Right cardiac atrium (tissue), 5 donors: ENCODE data around the gene ARHGAP9. TPM values are rescaled to one million over a fixed set of nuclear protein-coding genes. Genes with fewer than 3 reads are reported as not detected.
"Not testable (repeated sequence)": the region's sequence is repeated elsewhere in the genome, so short reads cannot be mapped to it uniquely, and the experiment has no call there.

ENCODE experiments used
- ATAC-seq, 2 donors: fragments of 200-7000 bp; cut with Tn5 transposase; one replicate each; pipeline versions ENCODE4 v1.8.0 to v1.9.1; 2020; ENCODE audit warnings: moderate library complexity in 2 of 2, mild to moderate bottlenecking in 1 of 2
- DNase-seq, 3 donors: peaks; one replicate each; pipeline ENCODE4 v3.0.0-alpha.2; 2020
- H3K27ac ChIP-seq: one replicate; pipeline ENCODE4 v1.5.1; 2013; ENCODE audit warnings: mild to moderate bottlenecking, low read length, control low read depth, moderate library complexity
- H3K27me3 ChIP-seq: one replicate; pipeline ENCODE4 v1.6.1; 2013; ENCODE audit not compliant: control insufficient read depth, insufficient read depth
- H3K4me1 ChIP-seq: one replicate; pipeline ENCODE4 v1.6.1; 2013; ENCODE audit warnings: low read length; ENCODE audit not compliant: control insufficient read depth, insufficient read depth
- H3K4me3 ChIP-seq: one replicate; pipeline ENCODE4 v1.5.1; 2013; ENCODE audit warnings: low read length, control low read depth
- H3K9me3 ChIP-seq: one replicate; pipeline ENCODE4 v1.6.1; 2013; ENCODE audit warnings: low read length; ENCODE audit not compliant: control insufficient read depth
- WGBS: extraction: QIAGEN DNeasy Blood & Tissue Kit; methylation state at CpG from one replicate; pipeline ENCODE4 v1.1.7; 2013; 5-methylcytosine and 5-hydroxymethylcytosine counted together
- intact Hi-C, 4 donors: fragments of 100-400 bp; cut with DNase I; formaldehyde crosslinking; loops; one replicate each; pipeline versions ENCODE4 v1.11.0 to v1.14.0; 2022 to 2023
- polyA plus RNA-seq: library from polyadenylated mRNA; stranded (reverse); fragments of 200-250 nt; gene quantifications from one replicate; pipeline ENCODE4 v1.2.3, GENCODE V29; 2013
- total RNA-seq, 4 donors: library from RNA; stranded (reverse); fragmentation: NEBNext Ultra II Directional; extraction: Animal tissue kit (Norgen Biotek cat#: 25700); gene quantifications; one replicate each; pipeline ENCODE4 v1.2.1, GENCODE V29; 2021
- donor health status: healthy with polysubstance abuse.
- donor health status: DM: no; HTN: yes; CAD: no.
- donor health status: DM: no; HTN: no; CAD: no.
- donor health status: DM: no; HTN: yes; CAD: no; lungs with severe emphysema.
- donor health status: DM: yes; HTN: yes; CAD: no.

The ARHGAP9 gene
- total and polyA plus RNA-seq, 5 donors, result 3.0 to 10.2 (median 6.0) TPM

- Histone ChIP-seq H3K27ac (no peak overlapping the region), H3K4me1 (peaks cover 7% of the 10 kb centered on the region), H3K27me3 (no peaks in the 10 kb centered on the region), H3K9me3 (no peaks in the 10 kb centered on the region), H3K4me3 (no peak overlapping the region)
- WGBS, result 76% methylated on average over 11 of the region's 11 CpGs
- intact Hi-C loops, result no loop called here
- no peak for DNase-seq
- no peak for ATAC-seq
Observed at GRCh38 chr12:57516617-57517153, 37.0 kb upstream of the ARHGAP9 start.

GRCh38 chr12:57515934-57516541 is 36.4 kb upstream of the ARHGAP9 start:
- Histone ChIP-seq H3K27ac (no peak overlapping the region), H3K4me3 (no peak overlapping the region), H3K9me3 (no peaks in the 10 kb centered on the region), H3K4me1 (peaks cover 2% of the 10 kb centered on the region), H3K27me3 (no peaks in the 10 kb centered on the region)
- no peak for ATAC-seq
- intact Hi-C loops, result no loop called here
- no peak for DNase-seq
- 77% methylated on average over 11 of the region's 11 CpGs for WGBS

GRCh38 chr12:57515408-57515933 is 35.8 kb upstream of the ARHGAP9 start:
- DNase-seq (no peak), ATAC-seq (no peak)
- Histone ChIP-seq H3K27me3 (no peaks in the 10 kb centered on the region), H3K4me1 (peaks cover 2% of the 10 kb centered on the region), H3K4me3 (no peak overlapping the region), H3K9me3 (no peaks in the 10 kb centered on the region), H3K27ac (no peak overlapping the region)
- intact Hi-C loops, result no loop called here
- 55% methylated on average over 3 of the region's 3 CpGs for WGBS

- peak in 1 of 3 donors; percentile 14 for DNase-seq
- peaks cover 2% of the 10 kb centered on the region for H3K4me1 ChIP-seq
- 85% methylated on average over 9 of the region's 9 CpGs for WGBS
- no peak overlapping the region for H3K27ac ChIP-seq
- H3K27me3 ChIP-seq, result no peaks in the 10 kb centered on the region
- no peaks in the 10 kb centered on the region for H3K9me3 ChIP-seq
- no peak for ATAC-seq
- intact Hi-C loops, result no loop called here
- no peak overlapping the region for H3K4me3 ChIP-seq
Observed at GRCh38 chr12:57514720-57515407, 35.2 kb upstream of the ARHGAP9 start.

- H3K27ac ChIP-seq, H3K9me3 ChIP-seq, ATAC-seq, H3K4me1 ChIP-seq, intact Hi-C loops, H3K27me3 ChIP-seq, H3K4me3 ChIP-seq: not testable (repeated sequence)
- peak in 1 of 3 donors; percentile 17 for DNase-seq
- 92% methylated on average over 9 of the region's 9 CpGs for WGBS
Observed at GRCh38 chr12:57514246-57514645, 34.6 kb upstream of the ARHGAP9 start.

- H3K4me3 ChIP-seq, H3K4me1 ChIP-seq, H3K9me3 ChIP-seq, H3K27me3 ChIP-seq, H3K27ac ChIP-seq, intact Hi-C loops, DNase-seq, ATAC-seq: not testable (repeated sequence)
- WGBS, result 94% methylated on average over 6 of the region's 6 CpGs
Observed at GRCh38 chr12:57513677-57514076, 34.0 kb upstream of the ARHGAP9 start.

GRCh38 chr12:57513266-57513665 is 33.6 kb upstream of the ARHGAP9 start:
- DNase-seq (no peak), ATAC-seq (no peak)
- H3K27ac ChIP-seq, result no peak overlapping the region
- H3K4me3 ChIP-seq, result no peak overlapping the region
- no peaks in the 10 kb centered on the region for H3K9me3 ChIP-seq
- peaks cover 2% of the 10 kb centered on the region for H3K4me1 ChIP-seq
- no peaks in the 10 kb centered on the region for H3K27me3 ChIP-seq
- intact Hi-C loops, result no loop called here
- 97% methylated on average over 5 of the region's 5 CpGs for WGBS

- Histone ChIP-seq H3K4me1 (no peaks in the 10 kb centered on the region), H3K27me3 (no peaks in the 10 kb centered on the region), H3K4me3 (no peak overlapping the region), H3K9me3 (no peaks in the 10 kb centered on the region), H3K27ac (no peak overlapping the region)
- ATAC-seq (no peak), DNase-seq (peak in 1 of 3 donors; percentile 32)
- WGBS, result 80% methylated on average over 6 of the region's 6 CpGs
- intact Hi-C loops, result no loop called here
Observed at GRCh38 chr12:57512665-57513064, 33.0 kb upstream of the ARHGAP9 start.

- Histone ChIP-seq H3K9me3 (no peaks in the 10 kb centered on the region), H3K27me3 (no peaks in the 10 kb centered on the region), H3K4me1 (no peaks in the 10 kb centered on the region), H3K4me3 (no peak overlapping the region), H3K27ac (no peak overlapping the region)
- ATAC-seq (peak in 1 of 2 donors; percentile 7), DNase-seq (no peak)
- WGBS, result 96% methylated on average over 7 of the region's 7 CpGs
- intact Hi-C loops, result no loop called here
Observed at GRCh38 chr12:57511588-57512325, 32.1 kb upstream of the ARHGAP9 start.

- no peaks in the 10 kb centered on the region for H3K9me3 ChIP-seq
- intact Hi-C loops, result no loop called here
- no peak overlapping the region for H3K4me3 ChIP-seq
- DNase-seq (no peak), ATAC-seq (no peak)
- no peaks in the 10 kb centered on the region for H3K27me3 ChIP-seq
- 97% methylated on average over 4 of the region's 4 CpGs for WGBS
- H3K27ac ChIP-seq, result no peak overlapping the region
- H3K4me1 ChIP-seq, result no peaks in the 10 kb centered on the region
Observed at GRCh38 chr12:57511161-57511560, 31.5 kb upstream of the ARHGAP9 start.

- ATAC-seq, H3K4me1 ChIP-seq, DNase-seq, H3K27me3 ChIP-seq, H3K4me3 ChIP-seq, intact Hi-C loops, H3K9me3 ChIP-seq, H3K27ac ChIP-seq: not testable (repeated sequence)
- WGBS, result 97% methylated on average over 19 of the region's 28 CpGs
Observed at GRCh38 chr12:57507796-57508195, 28.1 kb upstream of the ARHGAP9 start.
